ENCODE data around the gene CSAD. TPM values are rescaled to one million over a fixed set of nuclear protein-coding genes. Genes with fewer than 3 reads are reported as not detected.
"Not testable (repeated sequence)": the region's sequence is repeated elsewhere in the genome, so short reads cannot be mapped to it uniquely, and the experiment has no call there.

CSAD gene
- total RNA-seq, 1 experiment from 2014 or later, result 32.3 TPM

- no peak overlapping the region for H3K27ac ChIP-seq (ENCODE audit: low read depth, low read length, poor library complexity, severe bottlenecking)
- no peak overlapping the region for H3K4me3 ChIP-seq (ENCODE audit: low read depth, low read length, poor library complexity, severe bottlenecking)
- intact Hi-C loops (cut with micrococcal nuclease; ENCODE audit: unreplicated experiment), result no loop called here
- ChIA-PET CTCF (no interaction called here), POLR2A (ENCODE audit: low non-redundant PET) (no interaction called here)
- H3K9me3 ChIP-seq (ENCODE audit: low read depth, low read length, poor library complexity, severe bottlenecking), result no peaks in the 10 kb centered on the region
- no peaks in the 10 kb centered on the region for H3K4me1 ChIP-seq (ENCODE audit: insufficient read depth, low read length, poor library complexity, severe bottlenecking)
- DNase-seq (ENCODE audit: low spot score), result no peak
- H3K36me3 ChIP-seq (ENCODE audit: insufficient read depth, low read length, poor library complexity, severe bottlenecking), result no peaks in the 10 kb centered on the region
- BruUV-seq (replicated peaks), result no TSS peak
- TF ChIP-seq CTCF (conservative IDR thresholded peaks at IDR 0.05; ENCODE audit: low read depth, low read length), result no peak
- no peak for TF ChIP-seq EZH2 (IDR thresholded peaks at IDR 0.05; ENCODE audit: borderline replicate concordance, low read depth, low read length, poor library complexity, severe bottlenecking)
- no peaks in the 10 kb centered on the region for H3K27me3 ChIP-seq (replicated peaks; ENCODE audit: insufficient read depth, low read depth, low read length, poor library complexity)
Observed at GRCh38 chr12:53113951-53114350, 66.8 kb downstream of the CSAD start.

GRCh38 chr12:53113136-53113705, 67.5 kb downstream of the CSAD start:
- no peaks in the 10 kb centered on the region for H3K27me3 ChIP-seq (replicated peaks; ENCODE audit: insufficient read depth, low read depth, low read length, poor library complexity)
- POLR2A ChIA-PET (ENCODE audit: low non-redundant PET), result no interaction called here
- CTCF ChIA-PET, result no interaction called here
- no peaks in the 10 kb centered on the region for H3K9me3 ChIP-seq (ENCODE audit: low read depth, low read length, poor library complexity, severe bottlenecking)
- no peaks in the 10 kb centered on the region for H3K36me3 ChIP-seq (ENCODE audit: insufficient read depth, low read length, poor library complexity, severe bottlenecking)
- TF ChIP-seq EZH2 (IDR thresholded peaks at IDR 0.05; ENCODE audit: borderline replicate concordance, low read depth, low read length, poor library complexity, severe bottlenecking) (no peak), CTCF (conservative IDR thresholded peaks at IDR 0.05; ENCODE audit: low read depth, low read length) (no peak)
- intact Hi-C loops (cut with micrococcal nuclease; ENCODE audit: unreplicated experiment), result no loop called here
- no TSS peak for BruUV-seq (replicated peaks)
- no peak for DNase-seq (ENCODE audit: low spot score)
- no peak overlapping the region for H3K27ac ChIP-seq (ENCODE audit: low read depth, low read length, poor library complexity, severe bottlenecking)
- no peaks in the 10 kb centered on the region for H3K4me1 ChIP-seq (ENCODE audit: insufficient read depth, low read length, poor library complexity, severe bottlenecking)
- H3K4me3 ChIP-seq (ENCODE audit: low read depth, low read length, poor library complexity, severe bottlenecking), result no peak overlapping the region

- H3K27ac ChIP-seq (ENCODE audit: low read depth, low read length, poor library complexity, severe bottlenecking); H3K9me3 ChIP-seq (ENCODE audit: low read depth, low read length, poor library complexity, severe bottlenecking); BruUV-seq (replicated peaks); DNase-seq (ENCODE audit: low spot score); H3K27me3 ChIP-seq (replicated peaks; ENCODE audit: insufficient read depth, low read depth, low read length, poor library complexity); H3K36me3 ChIP-seq (ENCODE audit: insufficient read depth, low read length, poor library complexity, severe bottlenecking); POLR2A ChIA-PET (ENCODE audit: low non-redundant PET); intact Hi-C loops (cut with micrococcal nuclease; ENCODE audit: unreplicated experiment); H3K4me3 ChIP-seq (ENCODE audit: low read depth, low read length, poor library complexity, severe bottlenecking); CTCF ChIA-PET; H3K4me1 ChIP-seq (ENCODE audit: insufficient read depth, low read length, poor library complexity, severe bottlenecking): not testable (repeated sequence)
Observed at GRCh38 chr12:53112431-53112830, 68.3 kb downstream of the CSAD start.

Other genes starting within 250 kb of the CSAD start
- gene KRT18, start 231.8 kb downstream of the CSAD start, total RNA-seq (2021), result 179 and 209 TPM in 2 replicates
- 393 and 400 TPM in 2 replicates for gene EIF4B, start 174.5 kb downstream of the CSAD start, total RNA-seq (2021)
- 3.4 and 6.1 TPM in 2 replicates for gene TNS2, start 130.9 kb downstream of the CSAD start, total RNA-seq (2021)
- gene SPRYD3, start 101.5 kb downstream of the CSAD start, total RNA-seq (2021), result 17.0 and 19.3 TPM in 2 replicates
- 6.6 and 7.3 TPM in 2 replicates for gene IGFBP6, start 83.3 kb downstream of the CSAD start, total RNA-seq (2021)
- gene SOAT2, start 77.4 kb downstream of the CSAD start, total RNA-seq (2021), result not detected in 2 replicates
- 48.6 and 50.3 TPM in 2 replicates for gene ZNF740, start 203 bp downstream of the CSAD start, total RNA-seq (2021)
- 0.43 TPM in 1 of 2 replicates, not detected in the other for gene ITGB7, start 26.3 kb upstream of the CSAD start, total RNA-seq (2021)
- gene RARG, start 51.3 kb upstream of the CSAD start, total RNA-seq (2021), result 14.0 and 20.3 TPM in 2 replicates
- gene ESPL1, start 87.4 kb upstream of the CSAD start, total RNA-seq (2021), result 99.1 and 105 TPM in 2 replicates
- 268 and 288 TPM in 2 replicates for gene PFDN5, start 114.6 kb upstream of the CSAD start, total RNA-seq (2021)
- 102 and 111 TPM in 2 replicates for gene MYG1, start 118.8 kb upstream of the CSAD start, total RNA-seq (2021)
- 94.2 and 104 TPM in 2 replicates for gene AAAS, start 140.7 kb upstream of the CSAD start, total RNA-seq (2021)
- gene SP7, start 155.4 kb upstream of the CSAD start, total RNA-seq (2021), result not detected in 2 replicates
- 78.4 and 80.9 TPM in 2 replicates for gene SP1, start 199.3 kb upstream of the CSAD start, total RNA-seq (2021)
- not detected in 2 replicates for gene AMHR2, start 242.9 kb upstream of the CSAD start, total RNA-seq (2021)